D721Med (cell line): ENCODE measurements around the gene MON1A.
"Not testable (repeated sequence)": the region's sequence is repeated elsewhere in the genome, so short reads cannot be mapped to it uniquely, and the experiment has no call there.

Source experiments
- DNase-seq: peaks from one replicate; pipeline ENCODE4 v3.0.0; 2011; ENCODE audit warnings: low spot score; ENCODE audit not compliant: insufficient read length
- FAIRE-seq: peaks from 2 replicates; lab custom pipeline; 2011; peaks lifted over from hg19 to GRCh38; lab: Jason Lieb, UNC
- CTCF ChIP-seq: IDR thresholded peaks from 2 replicates; pipeline ENCODE4 v1.5.1; 2012; ENCODE audit warnings: mild to moderate bottlenecking, control low read depth; ENCODE audit not compliant: insufficient read depth; ENCODE audit errors: missing control alignments

MON1A gene

GRCh38 chr3:49955636-49956035, 26.0 kb upstream of the MON1A start:
- no peak for TF ChIP-seq CTCF
- DNase-seq (no peak), FAIRE-seq (no peak)

GRCh38 chr3:49952924-49953323, 23.3 kb upstream of the MON1A start:
- TF ChIP-seq CTCF = no peak
- FAIRE-seq (no peak), DNase-seq (no peak)

GRCh38 chr3:49942651-49943050, 13.0 kb upstream of the MON1A start:
- TF ChIP-seq CTCF = no peak
- no peak for FAIRE-seq
- DNase-seq = no peak

- no peak for DNase-seq
- no peak for FAIRE-seq
- TF ChIP-seq CTCF = no peak
These were observed 11.1 kb upstream of the MON1A start for GRCh38 chr3:49940667-49941249.

GRCh38 chr3:49939858-49940666, 10.5 kb upstream of the MON1A start, which contains the start of gene RBM6:
Gene RBM6, plus strand, starts transcription at chr3:49940150. Its CDS starts 22,492 bp downstream, at chr3:49962642.
- DNase-seq = peak; percentile 91
- FAIRE-seq = no peak
- no peak for TF ChIP-seq CTCF

- DNase-seq (no peak), FAIRE-seq (no peak)
- no peak for TF ChIP-seq CTCF
These were observed 7.5 kb upstream of the MON1A start for GRCh38 chr3:49937090-49937489.

- not testable (repeated sequence) for FAIRE-seq, DNase-seq
These were observed 2.7 kb upstream of the MON1A start for GRCh38 chr3:49932281-49932680.
